NOMO-1 treated with dmso at 0.1 percent for 144 hours (cell line): ENCODE results near the gene SHE.

Source experiments
- DNase-seq: peaks from one replicate; lab custom pipeline; 2025; ENCODE audit not compliant: unreplicated experiment; lab: John Stamatoyannopoulos, UW

Gene SHE

DNA sequence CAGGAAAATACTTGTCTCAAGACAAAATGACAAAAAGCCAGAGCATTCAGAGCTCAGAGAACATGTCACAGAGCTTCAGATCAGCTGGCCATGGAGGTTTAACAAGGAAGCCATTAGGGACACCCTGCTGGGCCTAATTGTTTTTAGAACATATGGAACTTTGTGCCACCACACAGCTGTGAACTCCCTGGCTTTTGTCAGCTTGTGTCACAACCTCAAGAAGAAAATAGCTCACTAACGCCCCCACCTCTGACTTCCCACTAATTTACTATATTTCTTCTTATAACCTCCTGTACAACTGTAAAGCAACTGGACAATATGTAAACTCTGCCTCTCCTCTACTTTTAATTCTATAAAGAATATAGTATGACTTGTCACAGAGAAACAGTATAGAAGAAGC lies 21.2 kb downstream of the SHE start:
- no peak for DNase-seq

DNA sequence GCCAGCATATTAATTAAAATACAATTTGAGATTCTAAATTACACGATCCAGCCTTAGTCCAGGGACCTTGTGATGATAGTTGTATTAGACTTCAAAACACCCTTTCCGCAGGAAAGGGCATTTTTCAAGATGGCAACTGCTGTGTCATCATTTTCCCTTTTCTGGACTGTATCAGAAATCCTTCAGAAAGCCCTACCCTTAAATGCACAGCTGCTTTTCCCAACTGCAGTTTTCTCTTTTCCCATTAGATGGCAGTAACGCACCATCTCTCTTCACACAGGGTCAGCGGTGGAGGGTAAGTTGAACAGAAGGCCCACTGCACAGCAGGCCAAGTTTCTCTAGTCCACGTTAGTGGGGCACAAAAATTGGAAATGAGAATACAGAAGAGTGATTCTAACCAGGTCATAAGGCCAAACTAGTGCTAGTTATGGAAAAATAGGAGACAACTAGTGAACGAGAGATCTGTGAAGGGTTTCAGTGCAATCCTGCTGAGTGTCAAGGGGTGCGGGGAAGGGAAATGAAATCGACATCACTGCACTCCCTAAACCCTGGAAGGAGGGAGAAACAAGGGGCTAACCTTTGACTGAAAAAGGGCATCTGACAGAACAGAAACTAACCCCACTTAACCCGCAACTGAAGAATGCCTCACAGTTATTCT lies 22.3 kb downstream of the SHE start:
- peak; percentile 44 for DNase-seq

DNA sequence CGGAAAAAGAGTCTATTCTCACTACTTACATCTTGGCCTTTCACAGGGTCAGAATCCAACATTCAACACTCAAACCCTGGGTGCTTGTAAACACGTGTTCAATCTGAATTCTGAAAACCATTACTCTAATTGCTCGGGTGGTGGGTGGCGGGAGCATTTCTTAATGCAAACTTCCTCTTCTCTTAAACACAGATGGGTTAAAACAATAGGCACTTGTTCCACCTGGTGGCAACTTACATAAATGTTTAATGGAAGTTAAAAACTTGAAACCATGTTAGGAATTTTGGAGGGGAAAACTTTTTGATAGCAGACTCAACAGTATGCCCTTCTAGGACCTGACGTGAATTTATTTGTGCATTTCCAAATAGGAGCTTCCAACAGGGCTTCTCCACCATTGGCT lies 23.6 kb downstream of the SHE start:
- peak; percentile 64 for DNase-seq

DNA sequence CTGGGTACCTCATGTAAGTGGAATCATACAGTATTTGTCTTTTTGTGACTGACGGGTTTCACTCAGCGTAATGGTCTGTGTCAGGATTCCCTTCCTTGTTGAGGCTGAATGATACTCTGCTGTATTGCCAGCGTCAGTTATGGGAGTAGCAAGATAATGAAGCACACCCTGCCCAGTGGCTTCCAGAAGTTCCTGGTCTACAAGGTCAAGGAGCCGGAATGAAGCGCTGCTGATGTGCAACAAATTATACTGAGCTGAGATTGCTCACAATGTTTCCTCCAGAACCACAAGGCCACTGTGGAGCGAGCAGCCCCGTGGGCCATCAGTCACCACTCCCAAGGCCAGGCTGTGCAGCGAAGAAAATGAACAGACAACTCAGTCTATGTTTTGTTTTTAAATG lies 24.2 kb downstream of the SHE start:
- DNase-seq: no peak

DNA sequence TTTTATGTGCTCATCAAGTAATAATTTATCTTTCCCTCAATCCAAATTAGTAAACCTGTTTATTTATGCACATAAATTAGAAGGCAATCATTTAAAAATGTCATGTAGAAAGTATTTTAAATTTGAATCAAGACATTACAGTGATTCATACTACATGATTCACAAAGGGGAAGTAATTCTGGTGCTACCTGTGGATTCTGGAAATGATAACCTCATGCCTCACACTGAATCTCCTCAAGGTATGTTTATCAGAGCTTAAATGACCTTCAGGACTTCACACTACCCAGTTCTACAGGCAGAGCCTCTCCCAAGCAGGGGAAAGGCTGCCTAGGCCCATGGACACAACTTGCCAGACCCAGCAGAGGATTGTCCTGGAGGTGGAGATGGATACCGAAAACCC lies 25.4 kb downstream of the SHE start:
- no peak for DNase-seq

DNA sequence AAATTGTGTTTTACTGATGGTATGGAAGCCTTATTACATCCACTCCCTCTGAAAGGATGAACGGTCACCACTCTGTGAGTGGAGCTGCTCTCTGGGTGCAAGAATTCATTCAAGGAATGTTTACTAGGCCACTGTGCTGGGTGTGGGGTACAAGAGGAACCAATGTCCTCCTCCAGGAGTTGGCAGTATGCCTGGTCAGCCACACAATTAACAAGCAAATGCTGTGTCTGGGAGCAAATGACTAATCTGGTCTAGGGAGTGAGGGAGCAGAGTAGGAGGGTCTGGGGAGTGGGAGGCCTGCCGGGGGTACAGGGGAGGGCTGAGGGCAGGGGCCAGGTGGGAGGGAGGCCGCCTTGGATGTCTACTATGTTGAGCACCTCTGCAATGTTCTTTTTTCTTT lies 27.4 kb downstream of the SHE start:
- DNase-seq: no peak

DNA sequence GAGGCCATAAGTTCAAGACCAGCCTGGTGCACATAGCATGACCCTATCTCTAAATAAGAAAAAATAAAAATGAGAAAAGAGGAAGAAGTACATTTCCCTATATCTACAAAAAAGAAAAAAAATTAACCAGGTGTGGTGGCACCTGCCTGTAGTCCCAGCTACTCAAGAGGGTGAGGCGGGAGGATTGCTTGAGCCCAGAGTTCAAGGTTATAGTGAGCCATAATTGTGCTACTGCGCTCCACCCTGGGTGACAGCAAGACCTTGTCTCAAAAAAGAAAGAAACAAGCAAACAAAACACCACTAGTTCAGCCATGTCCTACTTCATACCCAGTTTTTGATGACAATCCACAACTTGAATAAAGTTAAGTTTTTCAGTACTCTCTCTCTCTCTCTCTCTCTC lies 30.9 kb downstream of the SHE start:
- DNase-seq: no peak

DNA sequence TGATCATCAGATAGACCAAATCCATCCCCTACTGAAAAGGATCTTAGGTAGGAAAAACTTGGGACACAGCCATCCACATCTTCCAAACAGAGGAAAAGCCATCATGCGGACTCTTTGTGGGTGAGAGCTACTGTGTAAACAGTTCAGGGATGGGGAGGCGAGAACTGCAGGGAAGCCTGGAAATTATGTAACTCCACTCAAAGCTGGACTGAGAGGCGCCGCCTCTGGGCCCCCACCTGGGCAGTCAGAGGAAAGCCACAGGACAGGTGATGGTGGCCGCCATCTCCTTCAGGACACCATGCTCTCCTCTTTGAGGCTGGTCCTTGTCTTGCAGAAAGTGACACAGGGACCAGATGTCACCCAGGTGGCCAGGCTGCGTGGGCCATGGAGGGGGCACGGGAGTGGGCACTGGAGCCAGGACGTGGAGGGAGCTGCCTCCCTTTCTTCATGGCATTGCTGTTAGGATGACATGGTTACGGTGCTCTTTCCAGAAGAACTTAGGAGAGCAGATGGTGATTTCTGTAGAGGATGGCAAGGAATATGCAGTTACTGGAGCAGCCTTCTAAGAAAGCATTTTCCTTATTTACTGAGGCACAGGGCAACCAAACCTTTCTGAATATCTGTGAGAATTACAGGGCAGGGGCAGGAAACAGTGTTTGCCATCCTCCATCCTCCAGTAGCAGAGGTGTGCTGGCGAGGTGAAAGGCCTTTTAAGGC lies 32.2 kb downstream of the SHE start:
- no peak for DNase-seq

DNA sequence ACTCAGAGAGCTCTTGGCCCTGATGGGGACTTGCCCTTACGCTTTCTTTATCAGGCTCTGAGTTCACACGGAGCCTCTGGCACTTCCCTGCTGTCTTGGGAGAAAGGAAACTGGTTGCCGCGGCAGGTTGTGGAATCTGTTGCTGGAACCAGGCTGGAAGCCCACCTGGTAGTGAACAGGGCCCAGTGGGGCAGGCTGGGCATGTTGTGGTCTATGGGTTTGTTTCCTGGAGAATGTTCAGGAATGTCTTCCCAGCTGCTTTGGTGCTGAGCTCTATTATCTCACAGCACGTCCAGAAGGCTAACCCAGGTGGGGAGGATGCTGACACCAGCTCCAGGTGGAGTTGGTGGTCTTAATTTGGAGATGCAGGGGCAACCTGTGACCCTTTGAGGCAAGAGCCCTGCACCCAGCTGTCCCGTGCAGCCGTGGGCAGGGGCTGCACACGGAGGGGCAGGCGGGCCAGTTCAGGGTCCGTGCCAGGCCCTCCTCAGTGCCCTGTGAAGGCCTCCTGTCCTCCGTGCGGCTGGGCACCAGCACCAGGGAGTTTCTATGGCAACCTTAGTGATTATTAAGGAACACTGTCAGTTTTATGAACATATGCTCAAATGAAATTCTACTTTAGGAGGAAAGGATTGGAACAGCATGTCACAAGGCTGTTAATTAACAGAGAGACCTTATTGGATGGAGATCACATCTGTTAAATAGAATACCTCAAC lies 33.5 kb downstream of the SHE start:
- no peak for DNase-seq

DNA sequence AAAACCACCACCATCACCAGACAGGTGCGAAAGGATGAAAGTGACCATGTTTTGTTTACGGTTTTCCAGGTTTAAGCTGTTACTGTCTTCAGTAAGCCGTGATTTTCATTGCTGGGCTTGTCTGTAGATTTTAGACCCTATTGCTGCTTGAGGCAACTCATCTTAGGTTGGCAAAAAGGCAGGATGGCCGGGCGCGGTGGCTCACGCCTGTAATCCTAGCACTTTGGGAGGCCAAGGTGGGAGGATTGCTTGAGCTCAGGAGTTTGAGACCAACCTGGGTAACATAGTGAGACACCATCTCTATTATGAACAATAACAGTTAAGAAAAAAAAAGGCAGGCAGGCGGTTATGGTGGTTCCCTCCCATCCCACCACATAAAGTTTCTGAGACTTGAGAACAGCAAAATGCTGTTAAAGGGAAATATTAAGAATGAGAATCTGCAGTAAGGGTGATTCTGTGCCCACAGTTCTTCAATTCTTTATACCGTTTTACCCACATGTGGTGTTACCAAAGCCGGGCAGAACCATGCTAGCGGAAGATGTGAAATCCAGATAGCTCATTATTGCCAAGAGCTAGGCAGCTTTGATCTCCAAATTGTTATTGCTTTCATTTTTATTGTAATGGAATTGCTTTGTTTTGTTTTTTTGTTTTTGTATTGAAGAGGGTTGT lies 34.6 kb downstream of the SHE start:
- DNase-seq: no peak

DNA sequence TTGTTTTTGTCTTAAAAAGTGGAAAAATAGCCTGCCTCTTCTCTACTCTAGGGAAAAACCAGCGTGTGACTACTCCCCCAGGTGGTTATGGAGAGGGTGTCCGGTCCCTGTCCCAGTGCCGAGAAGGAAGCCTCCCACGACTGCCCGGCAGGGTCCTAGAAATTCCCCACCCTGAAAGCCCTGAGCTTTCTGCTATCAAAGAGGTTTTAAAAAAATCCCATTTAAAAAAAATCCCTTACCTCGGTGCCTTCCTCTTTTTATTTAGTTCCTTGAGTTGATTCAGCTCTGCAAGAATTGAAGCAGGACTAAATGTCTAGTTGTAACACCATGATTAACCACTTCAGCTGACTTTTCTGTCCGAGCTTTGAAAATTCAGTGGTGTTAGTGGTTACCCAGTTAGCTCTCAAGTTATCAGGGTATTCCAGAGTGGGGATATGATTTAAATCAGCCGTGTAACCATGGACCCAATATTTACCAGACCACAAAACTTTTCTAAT lies 35.2 kb downstream of the SHE start:
- DNase-seq: no peak

DNA sequence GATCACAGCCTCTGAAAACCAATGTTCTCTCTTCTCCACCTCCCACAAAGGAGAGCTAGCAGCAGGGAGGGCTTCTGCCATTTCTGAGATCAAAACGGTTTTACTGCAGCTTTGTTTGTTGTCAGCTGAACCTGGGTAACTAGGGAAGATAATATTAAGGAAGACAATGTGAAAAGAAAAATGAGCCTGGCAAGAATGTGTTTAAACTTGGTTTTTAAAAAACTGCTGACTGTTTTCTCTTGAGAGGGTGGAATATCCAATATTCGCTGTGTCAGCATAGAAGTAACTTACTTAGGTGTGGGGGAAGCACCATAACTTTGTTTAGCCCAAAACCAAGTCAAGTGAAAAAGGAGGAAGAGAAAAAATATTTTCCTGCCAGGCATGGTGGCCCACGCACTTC lies 36.0 kb downstream of the SHE start:
- no peak for DNase-seq

DNA sequence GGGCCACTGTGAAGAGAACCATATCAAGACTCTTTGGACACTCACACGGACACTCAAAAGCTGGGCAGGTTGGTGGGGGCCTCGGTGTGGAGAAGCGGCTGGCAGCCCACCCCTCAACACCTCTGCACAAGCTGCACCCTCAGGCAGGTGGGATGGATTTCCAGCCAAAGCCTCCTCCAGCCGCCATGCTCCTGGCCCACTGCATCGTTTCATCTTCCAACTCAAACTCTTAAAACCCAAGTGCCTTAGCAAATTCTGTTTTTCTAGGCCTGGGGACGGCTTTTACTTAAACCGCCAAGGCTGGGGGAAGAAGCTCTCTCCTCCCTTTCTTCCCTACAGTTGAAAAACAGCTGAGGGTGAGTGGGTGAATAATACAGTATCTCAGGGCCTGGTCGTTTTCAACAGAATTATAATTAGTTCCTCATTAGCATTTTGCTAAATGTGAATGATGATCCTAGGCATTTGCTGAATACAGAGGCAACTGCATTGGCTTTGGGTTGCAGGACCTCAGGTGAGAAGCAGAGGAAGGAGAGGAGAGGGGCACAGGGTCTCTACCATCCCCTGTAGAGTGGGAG lies 36.5 kb downstream of the SHE start:
- no peak for DNase-seq

DNA sequence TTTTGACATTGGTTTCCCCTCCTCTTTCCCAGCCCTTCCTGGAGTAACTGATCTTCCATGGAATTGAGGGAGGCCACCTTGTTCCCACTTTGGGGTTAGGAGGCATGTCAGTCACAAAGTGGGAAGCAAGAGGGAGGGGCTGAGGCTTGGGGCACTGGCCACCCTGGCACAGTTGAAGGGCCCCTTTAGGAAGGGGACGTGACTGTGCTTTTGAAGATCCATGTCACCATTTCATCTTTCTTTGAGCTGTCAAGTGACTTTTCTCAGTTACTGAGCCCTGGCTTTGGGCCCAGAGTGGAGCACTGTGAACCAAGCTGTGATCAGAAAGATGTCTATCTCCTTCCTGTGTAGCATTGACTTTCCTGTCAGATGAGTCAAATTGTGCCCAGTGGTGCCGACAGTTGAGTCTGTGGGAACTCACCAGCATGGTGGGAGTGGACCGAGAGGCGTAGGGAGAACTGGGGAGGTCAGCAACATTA lies 38.7 kb downstream of the SHE start:
- no peak for DNase-seq

DNA sequence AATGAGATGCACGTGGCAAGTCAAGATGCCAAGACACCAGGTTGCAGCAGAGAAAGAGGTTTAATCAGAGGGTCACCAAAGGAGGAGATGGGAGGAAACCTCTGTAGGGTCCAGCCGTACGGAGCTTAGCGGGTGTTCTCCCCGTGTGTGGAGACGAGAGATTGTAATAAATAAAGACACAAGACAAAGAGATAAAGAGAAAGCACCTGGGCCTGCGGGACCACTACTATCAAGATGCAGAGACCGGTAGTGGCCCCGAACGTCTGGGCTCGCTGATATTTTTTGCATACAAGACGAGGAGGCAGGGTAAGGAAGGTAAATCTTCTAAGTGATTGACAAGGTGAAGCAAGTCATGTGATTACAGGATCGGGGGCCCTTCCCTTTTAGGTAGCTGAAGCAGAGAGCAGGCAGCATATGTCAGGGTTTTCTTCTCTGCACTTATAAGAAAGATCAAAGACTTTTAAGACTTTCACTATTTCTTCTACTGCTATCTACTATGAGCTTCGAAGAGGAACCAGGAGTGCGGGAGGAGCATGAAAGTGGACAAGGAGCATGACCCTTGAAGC lies 41.4 kb downstream of the SHE start:
- DNase-seq: no peak

DNA sequence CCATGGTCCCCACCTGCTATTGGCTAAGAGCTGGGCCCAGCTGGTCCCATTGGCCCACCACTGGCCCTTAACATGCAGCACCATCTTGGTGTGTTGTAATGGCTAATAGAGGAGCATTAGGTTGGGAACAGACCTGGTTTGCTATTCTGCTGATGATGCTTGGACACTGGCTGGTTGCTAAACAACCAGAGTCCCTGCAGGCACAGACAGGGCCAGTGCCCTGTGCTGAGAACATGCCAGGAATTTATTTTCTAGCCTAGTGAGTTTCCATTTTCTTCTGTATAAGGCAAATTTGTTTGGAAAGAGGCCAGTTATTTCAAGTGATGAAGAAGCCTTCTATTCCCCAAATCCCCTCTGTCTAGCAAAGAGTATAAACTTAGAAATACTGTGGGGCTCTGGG lies 43.1 kb downstream of the SHE start:
- DNase-seq: no peak

DNA sequence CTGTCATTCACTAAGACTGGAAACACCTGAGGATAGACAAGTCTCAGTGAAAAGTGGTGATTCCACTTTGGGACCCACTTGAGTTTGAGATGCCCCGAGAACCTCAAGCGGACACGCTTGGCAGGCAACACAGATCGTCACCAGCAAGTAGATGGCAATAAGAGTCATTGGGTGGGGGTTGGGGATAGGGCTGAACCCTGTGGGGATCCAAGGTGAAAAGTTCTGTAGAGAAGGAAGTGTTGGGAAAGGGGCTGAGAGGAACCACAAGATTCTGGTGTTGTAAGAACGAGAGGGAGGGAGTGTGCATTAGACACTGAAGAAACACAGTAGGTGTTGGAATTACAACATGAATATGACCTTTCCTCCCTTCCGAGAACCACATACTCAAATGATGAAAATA lies 45.6 kb downstream of the SHE start:
- peak; percentile 64 for DNase-seq

DNA sequence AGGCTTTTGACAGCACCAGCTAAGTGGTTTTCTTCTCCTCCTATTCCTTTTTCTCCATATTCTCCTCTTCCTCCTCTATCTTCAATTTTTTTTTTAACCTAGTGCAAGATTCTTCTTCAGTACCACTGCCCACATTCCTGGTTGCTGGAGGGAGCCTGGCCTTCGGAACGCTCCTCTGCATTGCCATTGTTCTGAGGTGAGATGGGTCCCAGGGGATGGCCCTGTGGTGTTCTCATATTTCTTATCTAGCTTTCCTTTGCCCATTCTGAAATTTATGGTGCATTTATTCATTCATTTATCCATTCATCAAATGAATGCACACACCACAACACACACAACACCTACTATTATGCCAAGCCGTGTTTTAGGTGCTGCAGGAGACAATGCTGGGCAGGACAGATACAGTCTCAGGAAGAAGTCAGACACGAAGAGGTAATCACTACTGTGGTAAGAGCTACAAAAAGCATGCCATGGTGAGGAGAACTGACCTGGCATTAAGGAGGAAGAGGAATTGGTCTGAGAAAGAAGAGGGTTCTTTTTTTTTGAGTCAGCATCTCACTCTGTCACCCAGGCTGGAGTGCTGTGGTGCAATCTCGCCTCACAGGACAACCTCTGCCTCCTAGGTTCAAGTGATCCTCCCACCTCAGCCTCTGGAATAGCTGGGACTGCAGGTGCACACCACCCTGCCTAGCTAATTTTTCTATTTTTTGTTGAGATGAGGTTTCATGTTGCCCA lies 47.7 kb downstream of the SHE start:
- DNase-seq: no peak

DNA sequence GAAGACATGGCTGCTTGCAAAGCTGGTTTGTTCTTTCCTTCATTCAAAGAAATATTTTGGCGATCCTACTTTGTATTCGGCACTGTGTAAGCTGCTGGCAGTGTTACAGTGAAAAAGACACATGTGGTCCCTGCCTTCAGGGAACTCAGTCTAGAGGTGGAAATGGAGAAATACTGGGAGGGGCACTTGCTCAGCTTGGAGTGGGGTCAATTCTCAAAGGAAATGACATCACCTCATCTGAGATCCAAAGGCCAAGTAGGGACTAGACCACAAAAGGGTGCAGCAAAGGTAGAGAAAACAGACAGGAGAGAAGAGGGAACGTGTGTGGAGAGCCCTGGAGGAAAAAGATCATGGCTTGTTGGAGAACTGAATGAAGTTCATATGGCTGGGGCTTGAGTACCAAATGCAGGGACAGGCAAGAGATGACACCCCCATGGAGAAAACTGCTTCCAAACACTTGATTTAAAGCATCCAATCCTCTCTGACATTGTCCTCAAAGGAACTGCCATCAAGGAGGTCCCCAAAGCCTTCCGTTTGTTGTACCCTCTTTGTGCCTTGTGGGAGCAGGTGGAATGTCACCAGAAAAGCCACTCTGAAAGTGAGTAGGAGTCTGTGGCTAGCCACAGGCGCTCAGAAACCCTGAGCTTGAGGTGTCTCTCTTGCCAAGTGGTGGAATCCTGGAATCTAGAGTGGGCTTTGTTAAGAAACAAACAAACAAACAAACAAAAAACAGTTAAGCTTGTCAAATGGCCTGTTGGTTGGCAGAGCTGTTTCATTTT lies 48.4 kb downstream of the SHE start:
- DNase-seq: no peak
